ENCODE results near the gene FMO3.

GRCh38 chr1:171159148-171159547, 68.4 kb downstream of the FMO3 start:
- TF ChIP-seq CTCF (IDR thresholded peaks at IDR 0.05; ENCODE audit: borderline replicate concordance, extremely low read depth, low read length, poor library complexity, severe bottlenecking) (no peak), EZH2 (IDR thresholded peaks at IDR 0.05; ENCODE audit: borderline replicate concordance, low read depth, low read length, severe bottlenecking) (no peak)

Data from DND-41 (cell line).